H1 (cell line): ENCODE measurements around the gene MT2A. TPM values are rescaled to one million over a fixed set of nuclear protein-coding genes. Genes with fewer than 3 reads are reported as not detected.

Experiments
- CTCF ChIA-PET: fragments of 300-600 bp; sonication (Branson Sonifier 250); formaldehyde crosslinking; loops from one replicate; lab custom pipeline; 2021; ENCODE audit not compliant: partially characterized antibody; lab: Charles Lee
- POLR2A ChIA-PET: fragments of 300-600 bp; sonication (Branson Sonifier 250); formaldehyde crosslinking; loops from one replicate; lab custom pipeline; 2021; ENCODE audit warnings: inconsistent platforms; ENCODE audit not compliant: partially characterized antibody; lab: Charles Lee
- DNase-seq, 2 experiments: peaks; one replicate each; pipeline versions ENCODE4 v3.0.0 to v3.0.0-alpha.2; 2010 to 2022; ENCODE audit warnings: low spot score in 2 of 2, low read depth in 1 of 2, mixed read lengths in 1 of 2
- FAIRE-seq: peaks from 2 replicates; lab custom pipeline; 2011; peaks lifted over from hg19 to GRCh38; lab: Jason Lieb, UNC
- H2AFZ ChIP-seq: 2 replicates; pipeline ENCODE4 v1.8.1; 2012; ENCODE audit warnings: low read length, inconsistent platforms
- H2AK5ac ChIP-seq: 2 replicates; pipeline ENCODE4 v1.6.1; 2013; ENCODE audit warnings: low read depth, low read length
- H2BK120ac ChIP-seq: replicated peaks from 2 replicates; pipeline ENCODE3; 2013; ENCODE audit warnings: low read depth, low read length, inconsistent platforms
- H2BK12ac ChIP-seq: 2 replicates; pipeline ENCODE4 v1.6.1; 2013; ENCODE audit warnings: low read depth, low read length
- H2BK15ac ChIP-seq: 2 replicates; pipeline ENCODE4 v1.6.1; 2013; ENCODE audit warnings: low read length
- H2BK20ac ChIP-seq: 2 replicates; pipeline ENCODE4 v1.6.1; 2013; ENCODE audit warnings: low read length
- H2BK5ac ChIP-seq: 2 replicates; pipeline ENCODE4 v1.6.1; 2013; ENCODE audit warnings: low read depth, low read length
- H3K14ac ChIP-seq: 2 replicates; pipeline ENCODE4 v1.6.1; 2013; ENCODE audit warnings: inconsistent platforms; ENCODE audit not compliant: insufficient read length
- H3K18ac ChIP-seq: 2 replicates; pipeline ENCODE4 v1.6.1; 2013; ENCODE audit warnings: low read length; ENCODE audit errors: extremely low read depth
- H3K23ac ChIP-seq: 2 replicates; pipeline ENCODE4 v1.6.1; 2013; ENCODE audit warnings: inconsistent platforms; ENCODE audit not compliant: insufficient read length
- H3K23me2 ChIP-seq: 2 replicates; pipeline ENCODE4 v1.6.1; 2013; ENCODE audit warnings: low read depth, low read length
- H3K27ac ChIP-seq: 2 replicates; pipeline ENCODE4 v1.6.1; 2011; ENCODE audit warnings: low read depth, low read length, inconsistent platforms
- H3K27me3 ChIP-seq, 4 experiments: replicated peaks in 1 of 4; 1 replicate in 1 of 4; 2 replicates in 3 of 4; pipeline versions ENCODE4 v1.6.1 to v1.8.1; 2011 to 2013; ENCODE audit warnings: low read length in 3 of 4, mild to moderate bottlenecking in 3 of 4, inconsistent platforms in 2 of 4, mixed read lengths in 2 of 4, moderate library complexity in 1 of 4; ENCODE audit not compliant: control insufficient read depth in 3 of 4, insufficient read depth in 3 of 4; ENCODE audit errors: extremely low read depth in 1 of 4
- H3K36me3 ChIP-seq, 4 experiments: 2 replicates each; pipeline versions ENCODE4 v1.6.1 to v1.8.1; 2011 to 2013; ENCODE audit warnings: mild to moderate bottlenecking in 4 of 4, low read length in 3 of 4, moderate library complexity in 2 of 4, control low read depth in 1 of 4, inconsistent platforms in 1 of 4; ENCODE audit not compliant: insufficient read depth in 4 of 4, control insufficient read depth in 2 of 4
- H3K4ac ChIP-seq: replicated peaks from 2 replicates; pipeline ENCODE3; 2013; ENCODE audit warnings: low read length, low read depth, mixed read lengths, inconsistent platforms; ENCODE audit not compliant: insufficient read length
- H3K4me1 ChIP-seq, 4 experiments: replicated peaks in 1 of 4; 1 replicate in 1 of 4; 2 replicates in 3 of 4; pipeline versions ENCODE4 v1.6.1 to v1.8.1; 2011 to 2013; ENCODE audit warnings: low read length in 3 of 4, inconsistent platforms in 2 of 4, mixed read lengths in 1 of 4; ENCODE audit not compliant: insufficient read depth in 4 of 4, control insufficient read depth in 3 of 4
- H3K4me2 ChIP-seq, 2 experiments: 2 replicates each; pipeline versions ENCODE4 v1.6.1 to v1.8.1; 2011 to 2013; ENCODE audit warnings: low read depth in 2 of 2, low read length in 2 of 2, control low read depth in 1 of 2, inconsistent platforms in 1 of 2, mild to moderate bottlenecking in 1 of 2; ENCODE audit not compliant: insufficient read depth in 1 of 2
- H3K4me3 ChIP-seq, 4 experiments: fragments of 200-600, 300-600 bp in 1 of 4; sonication (generic), shearing (Covaris generic), sonication (Bioruptor Twin) in 1 of 4; 2 replicates each; pipeline versions ENCODE4 v1.5.1 to v1.8.1; 2011 to 2016; ENCODE audit warnings: low read length in 4 of 4, low read depth in 3 of 4, control low read depth in 2 of 4, inconsistent platforms in 2 of 4, mild to moderate bottlenecking in 2 of 4, mixed read lengths in 1 of 4, moderate library complexity in 1 of 4; ENCODE audit not compliant: insufficient read depth in 2 of 4; ENCODE audit errors: extremely low read depth in 1 of 4
- H3K56ac ChIP-seq: replicated peaks from 2 replicates; pipeline ENCODE3; 2013; ENCODE audit warnings: low read depth, mild to moderate bottlenecking, mixed read lengths, low read length, inconsistent platforms; ENCODE audit not compliant: insufficient read length
- H3K79me1 ChIP-seq: 2 replicates; pipeline ENCODE4 v1.6.1; 2013; ENCODE audit warnings: low read depth, low read length, control low read depth
- H3K79me2 ChIP-seq, 2 experiments: 2 replicates each; pipeline versions ENCODE4 v1.6.1 to v1.8.1; 2012 to 2013; ENCODE audit warnings: low read length in 2 of 2, mild to moderate bottlenecking in 2 of 2, inconsistent platforms in 1 of 2; ENCODE audit not compliant: insufficient read depth in 2 of 2, control insufficient read depth in 1 of 2
- H3K9ac ChIP-seq, 4 experiments: replicated peaks in 1 of 4; 1 replicate in 1 of 4; 2 replicates in 3 of 4; pipeline versions ENCODE4 v1.6.1 to v1.8.1; 2011 to 2013; ENCODE audit warnings: low read depth in 3 of 4, low read length in 3 of 4, control low read depth in 2 of 4, mild to moderate bottlenecking in 2 of 4, moderate library complexity in 2 of 4, inconsistent platforms in 1 of 4; ENCODE audit errors: extremely low read depth in 1 of 4
- H3K9me3 ChIP-seq, 2 experiments: 2 replicates each; pipeline versions ENCODE4 v1.6.1 to v1.8.1; 2012 to 2013; ENCODE audit warnings: mild to moderate bottlenecking in 2 of 2, moderate library complexity in 2 of 2, control low read depth in 1 of 2, inconsistent platforms in 1 of 2, low read depth in 1 of 2, low read length in 1 of 2, mixed read lengths in 1 of 2; ENCODE audit not compliant: insufficient read depth in 2 of 2
- H4K20me1 ChIP-seq, 2 experiments: replicated peaks in 1 of 2; 2 replicates each; pipeline versions ENCODE3 to v1.8.1; 2011 to 2013; ENCODE audit warnings: inconsistent platforms in 2 of 2, low read length in 2 of 2, mild to moderate bottlenecking in 1 of 2; ENCODE audit not compliant: insufficient read depth in 2 of 2, control insufficient read depth in 1 of 2
- H4K5ac ChIP-seq: 2 replicates; pipeline ENCODE4 v1.6.1; 2013; ENCODE audit warnings: low read length, low read depth, mixed read lengths, inconsistent platforms; ENCODE audit not compliant: insufficient read length
- H4K8ac ChIP-seq: 2 replicates; pipeline ENCODE4 v1.8.0; 2013; ENCODE audit warnings: mild to moderate bottlenecking, moderate library complexity, low read length, inconsistent platforms; ENCODE audit not compliant: insufficient read depth; ENCODE audit errors: extremely low read depth
- H4K91ac ChIP-seq: replicated peaks from 2 replicates; pipeline ENCODE3; 2013; ENCODE audit warnings: low read length, mixed read lengths, inconsistent platforms; ENCODE audit not compliant: insufficient read length
- CREB1 ChIP-seq: IDR thresholded peaks from 2 replicates; pipeline ENCODE4 v1.6.1; 2012; ENCODE audit warnings: inconsistent platforms
- GTF2F1 ChIP-seq: IDR thresholded peaks from 2 replicates; pipeline ENCODE4 v1.6.1; 2012; ENCODE audit warnings: low read depth, low read length, improper control_type of control experiment, borderline replicate concordance
- NANOG ChIP-seq: IDR thresholded peaks from 2 replicates; pipeline ENCODE4 v1.6.1; 2011; ENCODE audit warnings: low read length, low read depth, mild to moderate bottlenecking, inconsistent platforms; ENCODE audit not compliant: insufficient read depth, poor library complexity, severe bottlenecking
- NRF1 ChIP-seq: IDR thresholded peaks from 2 replicates; pipeline ENCODE4 v1.6.1; 2011; ENCODE audit warnings: mild to moderate bottlenecking, low read depth, low read length, improper control_type of control experiment
- RXRA ChIP-seq: IDR thresholded peaks from 2 replicates; pipeline ENCODE4 v1.6.1; 2011; ENCODE audit warnings: low read depth, mild to moderate bottlenecking, low read length, moderate library complexity; ENCODE audit not compliant: insufficient read depth
- SRF ChIP-seq: IDR thresholded peaks from 2 replicates; pipeline ENCODE4 v1.6.1; 2011; ENCODE audit warnings: mild to moderate bottlenecking, low read depth, low read length, moderate library complexity
- polyA plus RNA-seq, 7 experiments: library from polyadenylated mRNA; depleted of rRNA in 3 of 7; stranded (reverse) in 5 of 7; unstranded in 2 of 7; fragments of >200 nt in 5 of 7; fragments of 200-250 nt in 2 of 7; gene quantifications; 1 replicate in 5 of 7; 2 replicates in 1 of 7; 4 replicates in 1 of 7; pipeline versions ENCODE4 v1.2.1 to v1.2.3, GENCODE V29; 2011 to 2013; ENCODE audit warnings: missing spikeins in 2 of 7, mixed read lengths in 2 of 7
- total RNA-seq: library from RNA; stranded (reverse); fragmentation: NEBNext Ultra II Directional; extraction: Animal tissue kit (Norgen Biotek cat#: 25700); gene quantifications from 2 replicates; pipeline ENCODE4 v1.2.1, GENCODE V29; 2021

MT2A gene
- total and polyA plus RNA-seq, 2 of the 8 experiments (the other 6 are each of a cell fraction or from before 2014, with no cell fraction given), result 9.5 to 30.1 TPM

- no peak overlapping the region for H2BK15ac ChIP-seq
- ChIA-PET POLR2A (interaction anchor here (8.0 kb wide), 1 partner anchor 11 kb away, joined by 66 read pairs; the partner anchor contains the start of gene MT1E), CTCF (interaction anchor here (0.9 to 2.1 kb wide), 4 partner anchors 11 to 87 kb away, joined by 3 to 12 read pairs (median 4); partner anchors contain the start of gene MT1E)
- no peak overlapping the region for H2BK5ac ChIP-seq
- no peak for DNase-seq
- no peak overlapping the region for H3K4ac ChIP-seq
- H3K18ac ChIP-seq, result no peak overlapping the region
- no peaks in the 10 kb centered on the region for H3K79me1 ChIP-seq
- H2BK12ac ChIP-seq, result no peak overlapping the region
- H3K4me3 ChIP-seq, result no peak overlapping the region
- H2AK5ac ChIP-seq, result no peak overlapping the region
- H2BK120ac ChIP-seq, result no peak overlapping the region
- peaks cover 2 to 4% of the 10 kb centered on the region in 2 experiments for H4K20me1 ChIP-seq
- H3K4me1 ChIP-seq, result peaks cover 7 to 30% (median 16%) of the 10 kb centered on the region in 4 experiments
- no peak overlapping the region for H4K8ac ChIP-seq
- no peaks in the 10 kb centered on the region for H3K79me2 ChIP-seq
- no peak overlapping the region for H3K4me2 ChIP-seq
- H3K23me2 ChIP-seq, result peaks cover 7% of the 10 kb centered on the region; the same call in 1 of the 2 replicates
- H2AFZ ChIP-seq, result no peak overlapping the region
- no peaks in the 10 kb centered on the region for H3K9me3 ChIP-seq
- no peak overlapping the region for H3K14ac ChIP-seq
- FAIRE-seq, result no peak
- H3K9ac ChIP-seq, result no peak overlapping the region
- no peaks in the 10 kb centered on the region for H3K36me3 ChIP-seq
- H3K23ac ChIP-seq, result no peak overlapping the region
- H4K5ac ChIP-seq, result no peak overlapping the region
- H2BK20ac ChIP-seq, result no peak overlapping the region
- H4K91ac ChIP-seq, result no peak overlapping the region
- H3K27ac ChIP-seq, result no peak overlapping the region
- H3K27me3 ChIP-seq, result peaks cover 47 to 81% (median 72%) of the 10 kb centered on the region in 4 experiments
- H3K56ac ChIP-seq, result no peak overlapping the region
- no peak for TF ChIP-seq GTF2F1
- no peak for TF ChIP-seq CREB1
- TF ChIP-seq NANOG, result no peak
- TF ChIP-seq SRF, result no peak
- no peak for TF ChIP-seq NRF1
- no peak for TF ChIP-seq RXRA
These were observed 5.3 kb downstream of the MT2A start for GRCh38 chr16:56613706-56614105.
